HG03066 (cell line): Measurements from ENCODE around the gene TTC9.
A peak's percentile ranks its signal among the peaks of the same experiment; 100 is the strongest.

ENCODE experiments used
- ATAC-seq: cut with Tn5 transposase; IDR thresholded peaks from one replicate; pipeline ENCODE4 v1.9.1; 2021; ENCODE audit warnings: low read depth; ENCODE audit not compliant: unreplicated experiment

TTC9 gene

GRCh38 chr14:70641548-70642302, at the start of gene TTC9:
TTC9 (plus strand) TSS chr14:70641916; CDS start chr14:70642130, 214 bp downstream.
- ATAC-seq: no peak

DNA sequence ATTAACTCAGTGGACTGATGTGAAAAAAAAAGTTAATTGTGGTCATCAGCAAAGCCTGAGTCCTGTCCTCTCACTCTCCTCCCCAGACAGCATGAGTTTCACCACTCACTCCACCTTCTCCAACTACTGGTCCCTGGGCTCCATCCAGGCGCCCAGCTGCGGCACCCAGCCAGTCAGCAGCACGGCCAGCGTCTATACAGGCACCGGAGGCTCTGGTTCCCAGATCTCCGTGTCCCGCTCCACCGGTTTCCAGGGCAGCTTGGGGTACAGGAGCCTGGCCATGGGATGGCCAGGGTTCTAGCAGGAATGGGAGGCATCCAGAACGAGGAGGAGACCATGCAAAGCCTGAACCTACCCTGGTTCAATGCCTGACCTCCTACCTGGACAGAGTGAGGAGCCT, 47.3 kb upstream of the TTC9 start:
- ATAC-seq: no peak

GRCh38 chr14:70595443-70596185, 46.1 kb upstream of the TTC9 start:
- ATAC-seq: no peak

DNA sequence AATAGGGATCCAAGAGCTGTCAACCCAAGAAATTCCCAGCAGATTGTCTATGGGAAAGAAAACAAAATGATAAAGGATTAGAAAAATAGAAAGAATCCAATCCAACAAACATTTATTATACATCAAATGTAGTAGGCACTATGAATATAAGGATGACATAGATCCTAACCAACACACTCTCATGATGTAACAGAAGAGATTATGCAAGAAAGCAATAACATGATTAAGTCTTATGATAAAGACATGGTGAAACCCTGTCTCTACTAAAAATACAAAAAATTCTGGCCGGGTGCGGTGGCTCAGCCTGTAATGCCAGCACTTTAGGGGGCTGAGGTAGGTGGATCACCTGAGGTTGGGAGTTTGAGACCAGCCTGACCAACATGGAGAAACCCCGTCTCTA, 44.0 kb upstream of the TTC9 start:
- no peak for ATAC-seq

GRCh38 chr14:70599345-70599744, 42.4 kb upstream of the TTC9 start:
- ATAC-seq: no peak

GRCh38 chr14:70600382-70601157, 41.1 kb upstream of the TTC9 start, which contains the start of gene MED6:
MED6 (minus strand) TSS chr14:70600655; CDS start chr14:70600637, 18 bp downstream.
- peak; percentile 87 for ATAC-seq

DNA sequence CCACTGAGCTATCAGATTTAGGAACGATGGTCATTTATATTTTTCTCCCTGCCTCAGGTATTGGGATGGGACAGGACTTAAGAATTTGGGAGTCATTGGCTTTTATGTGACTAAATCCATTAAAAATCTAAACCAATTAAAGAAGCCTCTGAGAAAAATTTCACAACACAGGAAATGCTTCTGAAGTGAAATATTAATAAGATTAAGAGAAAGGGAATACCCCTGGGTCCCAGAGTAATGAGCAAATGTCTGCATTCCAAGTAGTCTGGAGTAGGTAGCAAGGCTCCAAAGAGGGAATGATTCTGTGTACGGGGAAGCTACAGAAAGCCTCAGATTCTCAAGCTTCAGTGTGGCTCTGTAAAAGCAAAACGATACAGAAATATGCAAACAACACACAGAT, 40.6 kb upstream of the TTC9 start:
- ATAC-seq: no peak

DNA sequence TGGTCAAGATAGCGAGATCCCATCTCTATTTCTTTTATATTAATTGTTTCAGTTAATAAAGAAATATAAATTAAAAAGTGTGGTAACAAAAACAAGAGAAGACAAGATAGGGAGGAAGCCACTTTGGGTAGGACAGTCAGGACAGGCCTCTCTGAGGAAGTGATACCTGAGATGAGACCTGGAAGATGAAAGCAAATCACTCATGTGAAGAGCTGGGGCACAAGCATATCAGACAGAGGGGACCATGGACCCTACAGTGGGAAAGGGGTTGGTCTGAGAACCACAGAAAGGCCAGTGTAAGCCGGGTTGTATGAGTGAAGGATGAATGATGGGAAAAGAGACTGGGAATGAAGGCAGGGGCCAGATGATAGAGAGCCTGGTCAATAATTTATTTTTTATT, 39.5 kb upstream of the TTC9 start:
- no peak for ATAC-seq

DNA sequence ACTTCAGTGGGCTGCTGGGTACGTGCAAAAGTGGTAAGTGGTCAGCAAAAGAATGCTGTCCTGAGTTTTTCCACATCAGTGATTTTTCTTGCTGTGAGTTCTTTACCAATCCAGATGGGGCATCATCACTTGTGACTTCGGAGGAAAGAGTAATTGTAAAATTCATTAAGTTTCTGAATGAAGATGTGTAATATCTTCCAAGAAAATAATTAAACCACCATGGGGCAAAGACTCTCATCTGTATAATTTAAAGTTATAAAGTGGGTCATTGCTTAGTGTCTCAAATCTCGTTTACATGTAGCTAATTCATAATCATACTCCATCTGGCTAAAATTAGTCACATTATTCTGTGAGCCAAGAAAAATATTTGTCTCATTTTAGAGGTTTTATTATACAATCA, 30.5 kb upstream of the TTC9 start:
- ATAC-seq: no peak

DNA sequence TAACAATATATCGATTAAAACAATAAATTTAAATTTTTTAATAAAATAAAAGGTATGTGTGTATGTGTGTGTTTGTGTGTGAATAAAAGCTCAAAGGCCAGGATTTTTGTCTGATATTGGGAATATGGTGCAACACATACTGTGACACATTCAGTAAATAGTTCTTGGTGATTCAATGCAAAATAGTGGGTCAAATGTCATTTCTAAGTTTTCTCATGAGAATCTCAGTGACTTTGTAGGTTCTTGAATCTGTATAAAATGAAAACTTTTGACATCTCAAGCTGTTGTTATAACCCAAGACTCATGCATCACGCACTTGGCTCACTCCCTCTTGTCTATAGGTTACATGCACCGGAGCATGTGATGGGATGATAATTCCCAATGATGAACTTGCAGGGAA, 25.1 kb upstream of the TTC9 start:
- ATAC-seq: no peak

DNA sequence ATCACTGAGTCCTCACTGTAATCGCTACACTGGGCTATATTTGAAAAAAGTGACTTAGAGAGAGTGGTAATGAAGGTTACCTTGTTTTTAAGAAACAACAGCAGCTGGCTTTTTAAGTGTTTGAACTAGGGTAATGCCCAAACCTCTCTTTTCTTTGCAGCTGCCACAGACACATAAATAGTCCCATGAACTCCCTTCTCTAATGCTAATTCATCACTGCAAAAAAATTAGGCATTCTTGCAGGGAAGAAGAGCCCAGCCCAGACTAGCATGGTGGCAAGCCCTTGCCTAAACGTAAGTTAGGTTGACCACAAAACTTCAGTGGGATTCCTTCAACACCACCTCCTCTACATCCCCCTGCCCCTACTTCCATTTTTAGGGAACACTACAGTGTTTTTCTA, 23.4 kb upstream of the TTC9 start:
- no peak for ATAC-seq

DNA sequence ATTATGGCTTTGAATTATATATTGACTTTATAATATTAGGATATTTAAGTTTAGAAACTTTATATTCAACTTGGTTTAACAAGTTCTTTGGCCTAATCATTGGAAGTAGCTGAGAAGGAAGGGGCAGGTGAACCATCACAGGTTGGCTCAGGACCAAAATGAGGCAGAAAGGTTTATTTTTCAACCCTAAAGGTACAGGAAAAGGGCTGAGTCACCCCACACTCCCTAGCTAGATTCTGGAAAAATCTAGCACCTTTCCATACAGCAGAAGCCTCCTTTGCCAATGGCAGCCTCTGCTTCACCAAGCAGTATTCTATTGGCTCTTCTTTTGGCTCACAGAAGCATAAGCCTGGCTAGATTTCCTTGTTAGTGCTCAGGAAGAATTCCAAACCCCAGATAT, 22.0 kb upstream of the TTC9 start:
- ATAC-seq: no peak

- no peak for ATAC-seq
Measured at GRCh38 chr14:70622111-70622712, 19.5 kb upstream of the TTC9 start.

GRCh38 chr14:70624972-70625371, 16.7 kb upstream of the TTC9 start:
- ATAC-seq: no peak

- no peak for ATAC-seq
Measured at GRCh38 chr14:70631948-70632347, 9.8 kb upstream of the TTC9 start.

GRCh38 chr14:70635971-70636595, 5.6 kb upstream of the TTC9 start:
- no peak for ATAC-seq

GRCh38 chr14:70638416-70638815, 3.3 kb upstream of the TTC9 start:
- ATAC-seq: no peak

- ATAC-seq: peak; percentile 63
Measured at GRCh38 chr14:70640938-70641547, 673 bp upstream of the TTC9 start.

GRCh38 chr14:70642303-70643235, 853 bp downstream of the TTC9 start:
- peak; percentile 30 for ATAC-seq
